Astrocyte of the cerebellum (primary cell): ENCODE measurements around the gene R3HDM4.

ENCODE experiments used
- DNase-seq: peaks from one replicate; pipeline ENCODE4 v3.0.0-alpha.2; 2011; ENCODE audit warnings: low read depth
- H3K4me3 ChIP-seq: 2 replicates; pipeline ENCODE4 v1.5.1; 2011; ENCODE audit warnings: mild to moderate bottlenecking, low read depth, low read length, moderate library complexity
- in situ Hi-C: cut with HindIII; loops from 2 replicates; pipeline ENCODE4 v1.10.0; 2017; ENCODE audit warnings: low sequenced_read_pairs
- TF ChIP-seq, protein P1 (sequence below): IDR thresholded peaks from 2 replicates; pipeline ENCODE4 v1.5.1; 2012; ENCODE audit warnings: low read length, low read depth, moderate library complexity, mild to moderate bottlenecking; ENCODE audit errors: missing control alignments

R3HDM4 gene

DNA sequence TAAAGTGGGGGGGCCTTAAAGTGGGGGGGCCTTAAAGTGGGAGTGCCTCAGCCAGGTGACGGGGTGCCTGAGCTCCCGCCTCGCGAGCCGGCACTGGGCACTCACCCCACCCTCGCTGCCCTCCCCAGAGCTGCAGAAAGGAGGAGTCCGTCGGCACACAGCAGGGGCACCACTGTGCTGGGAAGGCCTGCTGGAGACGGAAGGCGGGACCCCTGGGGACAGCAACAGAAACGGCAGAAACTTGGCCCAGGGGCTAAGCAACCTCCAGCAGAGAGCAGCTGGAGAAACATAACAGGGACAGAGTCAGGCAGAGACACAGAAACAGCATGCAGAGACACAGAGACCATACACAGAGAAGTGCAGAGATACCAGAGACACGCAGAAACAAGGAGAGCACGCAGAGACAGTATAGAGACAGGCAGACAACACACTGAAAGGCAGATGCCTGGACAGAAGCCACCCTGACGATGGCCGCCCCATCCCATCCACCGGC is 45.7 kb downstream of the R3HDM4 start:
- no peak overlapping the region for H3K4me3 ChIP-seq
- TF ChIP-seq, protein P1, sequence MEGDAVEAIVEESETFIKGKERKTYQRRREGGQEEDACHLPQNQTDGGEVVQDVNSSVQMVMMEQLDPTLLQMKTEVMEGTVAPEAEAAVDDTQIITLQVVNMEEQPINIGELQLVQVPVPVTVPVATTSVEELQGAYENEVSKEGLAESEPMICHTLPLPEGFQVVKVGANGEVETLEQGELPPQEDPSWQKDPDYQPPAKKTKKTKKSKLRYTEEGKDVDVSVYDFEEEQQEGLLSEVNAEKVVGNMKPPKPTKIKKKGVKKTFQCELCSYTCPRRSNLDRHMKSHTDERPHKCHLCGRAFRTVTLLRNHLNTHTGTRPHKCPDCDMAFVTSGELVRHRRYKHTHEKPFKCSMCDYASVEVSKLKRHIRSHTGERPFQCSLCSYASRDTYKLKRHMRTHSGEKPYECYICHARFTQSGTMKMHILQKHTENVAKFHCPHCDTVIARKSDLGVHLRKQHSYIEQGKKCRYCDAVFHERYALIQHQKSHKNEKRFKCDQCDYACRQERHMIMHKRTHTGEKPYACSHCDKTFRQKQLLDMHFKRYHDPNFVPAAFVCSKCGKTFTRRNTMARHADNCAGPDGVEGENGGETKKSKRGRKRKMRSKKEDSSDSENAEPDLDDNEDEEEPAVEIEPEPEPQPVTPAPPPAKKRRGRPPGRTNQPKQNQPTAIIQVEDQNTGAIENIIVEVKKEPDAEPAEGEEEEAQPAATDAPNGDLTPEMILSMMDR, result no peak
- in situ Hi-C loops, result no loop called here
- DNase-seq, result no peak

DNA sequence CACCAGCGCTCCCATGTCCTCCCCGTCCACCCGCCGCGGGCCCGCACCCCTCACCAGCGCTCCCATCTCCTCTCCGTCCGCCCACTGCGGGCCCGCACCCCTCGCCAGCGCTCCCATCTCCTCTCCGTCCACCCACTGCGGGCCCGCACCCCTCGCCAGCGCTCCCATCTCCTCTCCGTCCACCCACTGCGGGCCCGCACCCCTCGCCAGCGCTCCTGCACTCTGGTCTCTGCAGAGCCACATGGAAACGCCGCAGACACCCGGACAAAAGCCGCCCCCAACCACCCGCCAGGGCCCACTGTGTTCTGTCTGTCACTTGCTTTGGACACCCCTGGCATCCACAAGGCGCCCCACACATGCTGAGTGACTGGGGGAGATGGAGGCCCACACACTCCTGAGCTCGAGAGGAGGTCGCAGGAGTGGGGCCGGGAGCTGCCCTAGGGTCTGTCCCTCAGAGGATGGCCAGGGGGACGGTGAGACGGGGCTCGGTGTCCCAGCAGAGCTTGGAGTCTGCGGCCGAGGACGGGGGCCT is 46.2 kb downstream of the R3HDM4 start:
- no peak for DNase-seq
- TF ChIP-seq, protein P1, result no peak
- H3K4me3 ChIP-seq, result no peak overlapping the region
- in situ Hi-C loops, result no loop called here

DNA sequence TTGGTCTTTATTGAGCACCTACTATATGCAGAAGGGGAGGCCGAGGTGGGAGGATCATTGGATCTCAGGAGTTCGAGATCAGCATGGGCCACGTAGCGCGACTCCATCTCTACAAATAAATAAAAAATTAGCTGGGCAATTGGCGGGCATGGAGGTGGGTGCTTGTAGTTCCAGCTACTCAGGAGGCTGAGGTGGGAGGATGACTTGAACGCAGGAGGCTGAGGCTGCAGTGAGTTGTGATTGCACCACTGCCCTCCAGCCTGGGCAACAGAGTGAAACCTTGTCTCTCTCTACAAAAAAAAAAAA is 49.8 kb downstream of the R3HDM4 start:
- TF ChIP-seq, protein P1, result no peak
- in situ Hi-C loops, result no loop called here
- H3K4me3 ChIP-seq, result no peak overlapping the region
- DNase-seq, result no peak

DNA sequence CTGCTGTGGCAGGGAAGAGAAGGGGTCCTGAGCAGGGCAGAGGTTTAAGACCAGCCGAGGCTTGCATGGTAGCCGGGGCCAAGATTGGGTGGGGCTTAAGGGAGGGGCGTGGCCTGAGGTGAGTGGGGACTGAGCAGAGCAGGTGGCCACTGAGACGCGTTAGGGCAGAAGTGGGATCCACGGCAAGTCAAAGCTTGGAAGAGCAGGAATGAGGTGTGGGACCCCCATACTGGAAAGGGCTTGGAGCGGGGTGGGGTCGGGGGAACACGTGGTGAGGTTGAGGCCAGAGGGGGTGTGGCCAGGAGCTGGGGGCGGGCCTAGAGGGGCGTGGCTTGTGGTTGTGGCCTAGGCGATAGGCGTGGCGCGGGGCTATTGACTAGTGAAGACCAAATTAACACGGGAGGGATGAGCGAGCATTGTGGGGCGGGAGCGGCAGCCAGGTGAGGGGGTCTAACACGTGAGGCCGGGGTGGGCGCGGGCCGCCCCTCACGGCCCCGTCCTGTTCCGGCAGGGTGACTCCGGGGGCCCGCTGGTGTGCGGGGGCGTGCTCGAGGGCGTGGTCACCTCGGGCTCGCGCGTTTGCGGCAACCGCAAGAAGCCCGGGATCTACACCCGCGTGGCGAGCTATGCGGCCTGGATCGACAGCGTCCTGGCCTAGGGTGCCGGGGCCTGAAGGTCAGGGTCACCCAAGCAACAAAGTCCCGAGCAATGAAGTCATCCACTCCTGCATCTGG is 50.3 kb downstream of the R3HDM4 start:
- H3K4me3 ChIP-seq, result no peak overlapping the region
- in situ Hi-C loops, result no loop called here
- no peak for DNase-seq
- TF ChIP-seq, protein P1, result no peak

DNA sequence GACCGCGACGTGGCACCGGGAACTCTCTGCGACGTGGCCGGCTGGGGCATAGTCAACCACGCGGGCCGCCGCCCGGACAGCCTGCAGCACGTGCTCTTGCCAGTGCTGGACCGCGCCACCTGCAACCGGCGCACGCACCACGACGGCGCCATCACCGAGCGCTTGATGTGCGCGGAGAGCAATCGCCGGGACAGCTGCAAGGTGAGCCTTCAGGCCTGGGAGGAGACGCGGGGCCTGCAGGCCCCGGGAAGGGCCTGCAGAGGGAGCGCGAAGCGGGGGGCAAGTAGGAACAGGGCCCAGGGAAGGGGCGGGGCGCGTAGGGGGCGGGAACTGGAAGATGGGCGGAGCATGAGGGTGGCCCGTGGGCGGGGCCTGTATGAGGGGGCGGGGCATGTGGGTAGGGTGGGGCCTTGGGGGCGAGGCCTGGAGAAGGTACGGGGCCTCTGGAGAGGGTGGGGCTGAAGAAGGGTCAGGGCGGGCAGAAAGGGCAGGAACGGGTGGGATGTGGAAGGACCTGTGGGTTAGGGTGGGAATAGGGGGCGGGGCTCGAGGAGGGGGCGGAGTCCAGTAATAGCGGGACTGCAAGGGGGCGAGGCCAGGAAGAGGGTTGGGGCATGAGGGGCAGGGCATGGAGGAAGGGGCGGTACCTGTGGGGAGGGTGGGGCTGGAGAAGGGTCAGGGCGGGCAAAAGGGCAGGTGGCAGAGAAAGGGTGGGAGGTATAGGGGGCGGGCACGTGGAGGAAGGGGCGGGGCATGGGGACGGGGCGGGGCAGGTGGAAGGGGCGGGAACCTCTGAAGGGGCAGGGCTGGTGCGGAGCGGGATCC is 51.1 kb downstream of the R3HDM4 start:
- in situ Hi-C loops, result no loop called here
- no peak overlapping the region for H3K4me3 ChIP-seq
- DNase-seq, result no peak
- TF ChIP-seq, protein P1, result no peak

DNA sequence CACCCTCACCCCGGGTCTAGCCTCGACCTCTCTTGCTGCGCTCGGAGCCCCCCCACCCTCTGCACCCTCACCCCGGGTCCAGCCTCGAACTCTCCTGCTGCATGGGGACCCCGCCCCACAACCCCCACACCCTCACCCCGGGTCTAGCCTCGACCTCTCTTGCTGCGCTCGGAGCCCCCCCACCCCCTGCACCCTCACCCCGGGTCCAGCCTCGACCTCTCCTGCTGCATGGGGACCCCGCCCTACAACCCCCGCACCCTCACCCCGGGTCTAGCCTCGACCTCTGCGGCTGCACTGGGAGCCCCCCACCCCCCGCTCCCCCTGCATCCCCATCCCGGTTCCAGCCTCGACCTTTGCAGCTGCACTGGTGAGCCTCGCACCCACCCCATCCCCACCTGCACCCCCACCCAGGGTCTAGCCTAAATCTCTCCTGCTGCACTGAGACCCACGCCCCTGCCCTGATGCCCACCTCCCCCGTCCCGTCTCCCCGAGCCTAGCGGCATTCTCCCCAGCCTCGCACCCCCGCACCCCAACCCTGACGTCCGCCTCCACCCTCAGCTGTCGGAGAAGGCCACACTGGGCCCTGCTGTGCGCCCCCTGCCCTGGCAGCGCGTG is 51.8 kb downstream of the R3HDM4 start:
- in situ Hi-C loops, result no loop called here
- no peak overlapping the region for H3K4me3 ChIP-seq
- TF ChIP-seq, protein P1, result no peak
- no peak for DNase-seq
